CD4-positive, alpha-beta T cell treated with Interleukin-15 for 4 hours (primary cell): ENCODE data around the gene ATXN7L1.
"Not testable (repeated sequence)": the region's sequence is repeated elsewhere in the genome, so short reads cannot be mapped to it uniquely, and the experiment has no call there.

Experiments used
- DNase-seq: peaks from one replicate; pipeline ENCODE4 v3.0.0-alpha.2; 2020; ENCODE audit warnings: low spot score

Gene ATXN7L1

DNA sequence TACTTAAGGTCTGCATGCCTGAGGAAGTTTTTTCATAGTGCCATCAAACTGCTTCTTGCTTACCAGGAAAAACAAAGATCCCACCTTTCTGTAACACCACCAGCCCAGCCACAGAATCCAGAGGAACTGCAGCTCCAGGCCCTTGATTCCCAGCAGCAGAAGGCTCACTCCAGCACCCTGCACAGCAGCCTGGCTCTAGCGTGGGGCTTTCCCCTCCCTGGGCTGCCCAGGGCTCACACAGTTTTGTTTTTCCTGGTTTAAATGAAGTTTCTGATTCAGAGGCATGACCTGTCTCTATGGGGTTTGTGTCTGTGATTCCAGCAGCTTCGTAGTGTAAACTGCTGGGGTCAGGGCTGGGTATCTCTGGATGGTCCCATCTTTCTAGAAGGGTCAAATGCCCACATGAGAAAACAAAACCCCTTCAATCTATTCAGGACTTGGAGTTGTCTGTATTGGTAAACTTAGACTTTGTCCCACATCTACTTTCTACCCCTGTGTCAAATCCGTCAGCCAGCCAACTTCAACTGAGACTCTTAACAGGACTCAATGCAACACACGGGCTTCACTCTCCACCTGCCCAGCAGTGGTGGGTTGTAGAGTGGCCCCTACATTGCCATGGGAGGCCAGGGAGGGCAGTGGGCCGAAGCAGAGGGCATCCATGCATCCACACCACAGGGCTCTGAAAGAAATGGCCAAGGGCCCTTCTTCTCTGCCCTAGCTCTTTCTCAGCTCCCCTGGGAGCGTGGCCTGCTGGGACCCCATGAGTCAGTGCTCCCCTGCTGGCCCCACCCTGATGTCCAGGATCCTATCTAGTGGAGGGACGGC lies 73.6 kb downstream of the ATXN7L1 start:
- DNase-seq: no peak

DNA sequence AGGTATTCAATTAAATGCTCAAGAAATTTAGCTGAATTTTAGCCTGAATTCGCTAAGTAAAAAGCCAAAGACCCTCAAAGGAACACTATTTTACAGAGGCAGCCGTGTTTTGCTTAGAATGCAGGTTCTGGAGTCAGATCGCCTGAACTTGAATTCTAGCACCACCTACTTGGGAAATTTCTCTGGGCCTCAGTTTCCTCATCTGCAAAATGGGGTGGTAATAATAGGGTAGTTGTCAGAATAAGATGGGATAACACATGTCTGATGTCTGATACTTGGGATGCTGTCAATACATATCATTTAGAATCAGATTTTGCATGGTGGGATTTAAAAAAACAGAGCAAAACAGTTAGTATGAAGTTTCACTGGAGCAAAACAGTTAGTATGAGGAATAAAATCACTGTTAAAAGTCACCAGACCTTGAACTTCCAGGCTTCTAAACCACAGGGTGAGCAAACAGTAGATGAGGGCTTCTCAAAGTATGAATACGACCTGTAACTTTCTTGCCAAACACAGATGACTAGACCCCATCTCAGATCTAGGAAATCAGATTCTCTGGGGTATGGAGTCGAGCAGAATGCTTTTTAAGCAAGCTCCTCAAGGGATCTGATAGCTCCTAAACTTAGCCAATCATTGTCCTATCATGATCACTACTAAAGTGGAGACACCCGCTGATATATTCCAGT lies 75.4 kb downstream of the ATXN7L1 start:
- DNase-seq: no peak

DNA sequence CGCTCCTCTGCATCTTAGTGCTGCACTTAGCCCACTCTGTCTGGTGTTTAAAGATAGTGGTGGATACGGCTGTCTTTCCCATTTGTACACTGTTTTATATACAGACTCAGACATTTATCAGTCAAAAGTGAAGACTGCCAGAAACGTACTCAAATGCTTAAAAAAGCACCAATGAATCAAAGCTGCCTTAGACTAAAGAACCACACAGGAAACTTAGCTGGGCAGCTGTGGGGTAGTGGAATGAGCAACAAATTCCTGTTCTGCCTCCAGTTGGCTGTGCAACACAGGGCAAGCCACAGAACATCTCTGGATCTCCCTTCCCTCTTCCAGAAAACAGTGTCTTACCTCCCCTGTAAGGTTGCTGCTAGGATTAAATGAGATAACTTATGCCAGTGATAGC lies 76.0 kb downstream of the ATXN7L1 start:
- DNase-seq: no peak

- no peak for DNase-seq
These were observed 76.7 kb downstream of the ATXN7L1 start for GRCh38 chr7:105799677-105800076.

- no peak for DNase-seq
These were observed 77.4 kb downstream of the ATXN7L1 start for GRCh38 chr7:105799006-105799405.

DNA sequence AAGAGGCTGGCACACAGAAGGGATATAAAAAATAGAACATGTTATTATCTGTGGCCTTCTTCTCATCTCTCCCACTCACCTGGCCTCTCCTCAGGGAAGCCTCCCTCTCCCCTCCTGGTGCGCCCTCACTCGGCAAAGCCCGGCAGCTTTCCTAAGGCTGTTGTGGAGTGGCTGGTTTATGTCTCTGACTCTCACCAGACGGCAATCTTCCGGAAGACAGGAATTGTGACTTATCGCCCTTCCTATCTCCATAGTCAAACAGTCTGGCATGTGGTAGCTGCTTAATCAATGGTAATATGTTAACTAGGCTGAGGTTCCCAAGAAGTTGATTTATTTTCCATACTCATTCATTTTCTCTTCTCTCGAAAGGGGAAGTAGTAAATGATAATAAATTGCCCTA lies 78.7 kb downstream of the ATXN7L1 start:
- no peak for DNase-seq

GRCh38 chr7:105796365-105796764 lies 80.0 kb downstream of the ATXN7L1 start:
- DNase-seq: no peak

DNA sequence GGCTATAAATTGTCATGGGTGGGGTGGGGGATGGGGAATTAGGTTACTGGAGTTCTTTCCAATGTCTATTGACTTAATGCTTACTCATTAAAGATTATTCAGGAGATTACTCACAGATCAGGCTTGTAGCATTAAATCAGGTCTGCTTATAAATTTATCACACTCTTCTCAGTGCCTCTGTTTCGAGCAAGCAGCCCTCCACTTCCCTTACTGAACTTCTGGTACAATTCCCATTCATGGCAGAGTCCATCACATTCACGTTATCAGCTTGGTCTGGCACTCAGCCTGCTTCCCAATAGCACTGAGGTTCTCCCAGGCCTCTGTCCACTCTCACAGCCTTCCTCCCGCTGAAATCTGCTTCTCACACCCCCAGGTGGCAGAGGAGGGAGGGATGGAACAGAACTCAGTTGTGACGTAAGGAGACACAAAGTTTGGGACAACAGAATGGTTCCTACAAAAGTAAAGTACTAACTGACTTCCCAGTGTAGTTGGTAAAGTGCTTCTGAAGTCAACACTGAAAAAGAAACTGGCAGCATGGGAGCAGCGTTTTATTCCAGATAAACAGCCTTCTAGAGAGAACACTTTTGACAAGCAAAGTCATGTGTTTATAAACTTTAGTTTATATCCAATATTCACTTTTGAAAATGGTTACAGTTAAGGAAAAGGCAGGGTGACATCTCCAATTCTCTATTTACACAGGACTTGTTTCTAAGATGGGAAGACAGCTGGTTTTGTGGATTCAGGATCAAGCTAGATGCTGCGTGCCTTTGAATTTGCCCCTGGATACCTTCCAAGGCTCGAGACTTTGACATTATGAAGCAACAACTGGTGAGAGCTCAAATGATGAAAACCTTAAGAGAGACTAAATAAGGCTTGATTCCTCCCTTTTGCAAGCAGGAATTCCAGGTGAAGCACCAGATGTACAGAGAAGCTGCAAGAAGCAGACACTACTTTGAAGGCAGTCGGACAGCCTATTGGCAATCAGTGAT lies 81.4 kb downstream of the ATXN7L1 start:
- DNase-seq: no peak

DNA sequence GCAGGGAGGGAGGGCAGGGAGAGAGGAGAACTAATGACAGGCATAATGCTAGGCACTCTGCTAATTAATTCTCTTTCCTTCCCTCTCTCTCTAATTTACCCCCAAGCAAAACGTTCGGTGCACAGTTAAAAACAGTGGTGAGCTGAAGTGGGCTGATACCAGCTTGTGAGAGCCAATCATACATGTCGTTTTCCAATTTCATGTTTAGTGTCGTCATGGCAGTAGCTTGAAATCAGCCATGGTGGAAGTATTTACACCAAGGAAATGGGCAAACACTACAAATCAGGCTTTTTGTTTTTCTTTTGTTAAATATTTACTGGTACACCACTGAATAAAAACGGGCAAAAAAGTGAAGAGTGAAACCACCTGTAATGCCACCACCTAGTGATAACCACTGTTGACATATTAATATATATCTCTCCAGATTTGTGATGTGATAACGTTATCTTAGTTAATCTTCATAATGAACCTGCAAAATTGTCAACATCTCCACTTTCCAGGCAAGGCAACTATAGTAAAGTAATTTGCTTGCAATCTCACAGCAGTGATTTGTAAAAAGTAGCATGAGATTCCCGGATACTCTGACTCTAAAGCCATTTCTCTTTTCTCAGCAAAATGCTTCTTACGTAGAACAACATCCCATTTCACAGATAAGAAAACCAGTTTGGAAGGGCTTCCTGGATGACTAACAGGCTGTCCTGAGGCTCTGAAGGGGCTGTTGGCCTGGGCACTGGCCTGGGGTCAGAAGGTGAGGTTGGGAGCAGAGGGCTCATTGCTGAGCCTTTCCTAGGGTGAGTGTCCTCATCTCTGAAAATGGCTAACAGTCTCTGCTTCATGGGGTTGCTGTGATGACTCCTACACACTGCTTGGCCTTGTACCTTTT lies 83.7 kb downstream of the ATXN7L1 start:
- no peak for DNase-seq

DNA sequence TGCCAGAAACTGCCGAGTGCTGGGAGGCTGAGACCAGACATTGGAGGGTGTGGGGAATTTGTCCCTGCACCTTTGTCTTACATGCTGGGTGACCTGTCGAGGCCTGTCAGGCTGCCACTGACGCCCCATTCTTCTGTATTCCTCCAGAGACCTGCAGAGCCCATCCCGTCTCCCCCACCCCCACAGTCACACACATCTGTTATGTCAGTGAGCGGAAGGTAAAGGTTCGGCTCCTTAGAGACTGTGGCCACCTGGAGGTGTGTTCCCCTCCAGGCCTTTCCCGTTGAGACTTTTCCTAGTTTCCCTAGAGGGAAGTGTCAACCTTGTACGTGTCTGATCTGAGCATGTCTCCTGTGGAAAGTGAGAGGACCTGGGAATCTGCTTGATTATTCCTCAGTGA lies 84.5 kb downstream of the ATXN7L1 start:
- DNase-seq: no peak

GRCh38 chr7:105790996-105791395 lies 85.4 kb downstream of the ATXN7L1 start:
- no peak for DNase-seq

DNA sequence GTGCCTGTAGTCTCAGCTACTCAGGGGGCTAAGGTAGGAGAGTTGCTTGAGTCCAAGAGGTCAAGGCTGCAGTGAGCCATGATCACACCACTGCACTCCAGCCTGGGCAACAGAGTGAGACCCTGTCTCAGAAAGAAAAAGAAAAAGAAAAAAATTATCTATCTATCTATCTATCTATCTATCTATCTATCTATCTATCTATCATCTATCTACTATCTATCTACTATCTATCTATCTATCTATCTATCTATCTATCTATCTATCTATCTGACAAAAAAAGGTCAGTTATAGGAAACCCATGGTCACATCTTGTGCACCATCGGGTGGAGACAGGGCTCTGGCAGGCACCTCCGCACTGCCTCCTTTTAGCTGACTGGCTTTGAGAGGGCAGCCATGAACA lies 85.9 kb downstream of the ATXN7L1 start:
- DNase-seq: not testable (repeated sequence)

- no peak for DNase-seq
These were observed 87.5 kb downstream of the ATXN7L1 start for GRCh38 chr7:105788816-105789349.

- DNase-seq: no peak
These were observed 88.0 kb downstream of the ATXN7L1 start for GRCh38 chr7:105788356-105788755.

DNA sequence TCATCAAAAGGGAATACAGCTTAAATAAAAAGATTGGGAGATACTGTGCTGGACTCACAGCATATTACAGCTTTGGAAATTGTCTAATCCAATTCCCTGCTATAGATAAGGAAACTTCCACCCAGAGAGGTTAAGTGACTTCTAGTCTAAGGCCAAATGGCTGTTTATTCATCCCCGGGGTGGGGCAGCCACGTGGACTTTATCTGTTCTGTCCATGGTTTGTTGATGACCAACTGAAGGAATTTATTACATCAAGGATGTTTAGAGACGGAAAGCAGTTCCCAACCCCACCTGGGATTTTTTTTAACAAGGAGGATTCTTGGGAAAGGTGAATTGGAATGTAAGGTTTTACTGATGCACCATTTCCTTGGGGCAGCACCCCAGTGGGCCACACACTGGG lies 88.6 kb downstream of the ATXN7L1 start:
- DNase-seq: no peak

GRCh38 chr7:105786520-105787470 lies 89.6 kb downstream of the ATXN7L1 start:
- no peak for DNase-seq

GRCh38 chr7:105782391-105783042 lies 93.9 kb downstream of the ATXN7L1 start:
- no peak for DNase-seq

- DNase-seq: no peak
These were observed 96.3 kb downstream of the ATXN7L1 start for GRCh38 chr7:105779856-105780780.
